Measurements from ENCODE around the gene UBL7. TPM values are rescaled to one million over a fixed set of nuclear protein-coding genes. Genes with fewer than 3 reads are reported as not detected.

UBL7 gene
- total and polyA plus RNA-seq, 3 experiments from 2014 or later: 64.9 to 101 (median 67.7) TPM

DNA sequence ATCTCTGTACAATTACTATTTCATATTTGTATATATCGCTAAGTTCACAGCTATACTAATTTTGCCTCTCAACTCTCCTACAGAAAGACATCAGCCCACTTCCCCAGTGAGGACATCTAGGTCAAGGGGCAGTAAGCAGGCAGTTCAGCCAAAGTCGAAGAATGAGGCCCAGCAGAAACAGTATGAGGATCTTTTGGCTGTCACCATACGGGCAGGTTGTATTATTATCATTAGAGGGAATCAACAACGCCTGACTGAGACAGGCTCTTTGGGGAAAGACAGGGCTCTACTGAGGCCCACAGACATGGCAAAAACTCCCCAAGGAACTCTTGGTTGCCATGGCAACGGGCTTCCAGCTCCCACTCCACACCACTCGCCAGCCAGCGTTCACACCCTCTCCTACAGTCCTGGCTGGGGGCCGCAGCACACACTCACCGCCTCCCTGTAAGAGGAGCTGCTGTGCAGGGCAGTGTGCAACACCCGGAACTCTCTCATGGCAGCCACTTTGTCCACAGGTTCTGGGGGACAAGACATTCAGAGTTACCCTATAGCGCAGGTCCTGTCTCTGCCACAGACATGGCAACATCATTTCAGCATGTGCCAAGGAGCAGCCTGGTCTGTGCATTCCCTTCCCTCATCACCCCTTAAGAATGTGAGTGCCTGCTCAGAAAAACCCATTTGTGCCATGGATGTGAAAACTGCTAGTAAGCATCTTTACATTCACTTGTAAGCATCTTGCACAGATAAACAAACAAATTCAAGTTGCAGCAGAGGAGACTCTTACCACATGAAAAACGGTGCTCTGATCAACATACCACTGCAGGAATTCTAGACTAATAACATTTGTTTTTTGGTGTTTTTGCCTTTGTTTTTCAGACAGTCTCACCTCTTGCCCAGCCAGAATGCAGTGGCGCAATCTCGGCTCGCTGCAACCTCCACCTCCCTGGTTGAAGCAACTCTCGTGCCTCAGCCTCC, 8.8 kb downstream of the UBL7 start:
- Histone ChIP-seq H3K9me3 (ENCODE audit: low read length) (no peaks in the 10 kb centered on the region), H3K4me1 (ENCODE audit: insufficient read depth, low read length) (no peaks in the 10 kb centered on the region), H3K27me3 (ENCODE audit: insufficient read depth, low read length, poor library complexity, severe bottlenecking) (no peaks in the 10 kb centered on the region), H3K36me3 (ENCODE audit: insufficient read depth, low read length) (peaks cover 59% of the 10 kb centered on the region), H3K27ac (ENCODE audit: low read depth, low read length) (no peak overlapping the region), H3K4me3 (ENCODE audit: low read length) (no peak overlapping the region)
- ChIA-PET POLR2A (no interaction called here), CTCF (interaction anchor here (1.2 to 2.5 kb wide), 2 partner anchors 12 to 70 kb away, joined by 3 to 7 read pairs; no protein-coding TSS in a partner anchor)
- Mint-ChIP-seq H3K27me3 (no peaks in the 10 kb centered on the region), H3K4me3 (no peak overlapping the region), H3K36me3 (peaks cover 12 to 92% (median 28%) of the 10 kb centered on the region in 3 donors), H3K4me1 (peaks cover 13 to 30% (median 23%) of the 10 kb centered on the region in 3 donors), H3K9me3 (no peaks in the 10 kb centered on the region), H3K27ac (peak overlapping the region in 1 of 8 donors; percentile 38)
- DNase-seq: no peak

DNA sequence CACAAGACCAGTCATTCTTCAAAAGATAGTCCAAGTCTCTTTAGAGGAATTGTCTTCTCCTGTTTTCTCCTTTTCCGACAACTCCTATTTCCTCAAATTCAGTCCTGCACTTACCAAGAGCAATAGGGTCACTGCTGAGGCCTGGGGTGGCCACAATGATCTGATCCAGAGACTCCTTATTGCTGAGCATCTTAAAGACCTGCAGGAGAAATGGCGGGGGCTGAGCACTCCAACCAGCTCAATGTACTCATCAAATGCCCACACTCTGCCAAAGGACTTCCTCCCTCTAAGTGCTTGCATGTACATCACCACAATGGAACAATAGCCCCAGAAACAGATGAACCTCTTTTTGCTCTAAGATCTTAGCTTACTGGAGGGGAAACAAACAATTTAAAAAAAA, 9.6 kb downstream of the UBL7 start:
- Histone ChIP-seq H3K4me1 (ENCODE audit: insufficient read depth, low read length) (no peaks in the 10 kb centered on the region), H3K4me3 (ENCODE audit: low read length) (no peak overlapping the region), H3K9me3 (ENCODE audit: low read length) (no peaks in the 10 kb centered on the region), H3K27ac (ENCODE audit: low read depth, low read length) (no peak overlapping the region), H3K36me3 (ENCODE audit: insufficient read depth, low read length) (peaks cover 58% of the 10 kb centered on the region), H3K27me3 (ENCODE audit: insufficient read depth, low read length, poor library complexity, severe bottlenecking) (no peaks in the 10 kb centered on the region)
- DNase-seq: no peak
- ChIA-PET CTCF (interaction anchor here (2.5 kb wide), 1 partner anchor 69 kb away, joined by 7 read pairs; no protein-coding TSS in a partner anchor), POLR2A (no interaction called here)
- Mint-ChIP-seq H3K9me3 (no peaks in the 10 kb centered on the region), H3K4me3 (no peak overlapping the region), H3K27ac (peak overlapping the region in 1 of 8 donors; percentile 30), H3K27me3 (no peaks in the 10 kb centered on the region), H3K36me3 (peaks cover 18 to 94% (median 31%) of the 10 kb centered on the region in 3 donors), H3K4me1 (peaks cover 13 to 28% (median 21%) of the 10 kb centered on the region in 3 donors)

- Mint-ChIP-seq H3K4me1 (peaks cover 10 to 21% (median 17%) of the 10 kb centered on the region in 3 donors), H3K27me3 (no peaks in the 10 kb centered on the region), H3K27ac (no peak overlapping the region), H3K4me3 (no peak overlapping the region), H3K36me3 (peaks cover 25 to 95% (median 37%) of the 10 kb centered on the region in 3 donors), H3K9me3 (no peaks in the 10 kb centered on the region)
- Histone ChIP-seq H3K9me3 (ENCODE audit: low read length) (no peaks in the 10 kb centered on the region), H3K4me3 (ENCODE audit: low read length) (no peak overlapping the region), H3K36me3 (ENCODE audit: insufficient read depth, low read length) (peaks cover 56% of the 10 kb centered on the region), H3K4me1 (ENCODE audit: insufficient read depth, low read length) (no peaks in the 10 kb centered on the region), H3K27me3 (ENCODE audit: insufficient read depth, low read length, poor library complexity, severe bottlenecking) (no peaks in the 10 kb centered on the region), H3K27ac (ENCODE audit: low read depth, low read length) (no peak overlapping the region)
- DNase-seq: no peak
- ChIA-PET POLR2A (no interaction called here), CTCF (interaction anchor here (1.2 to 4.1 kb wide), 2 partner anchors 10 to 70 kb away, joined by 3 to 16 read pairs; no protein-coding TSS in a partner anchor)
Measured at GRCh38 chr15:74449643-74450205, 11.2 kb downstream of the UBL7 start.

DNA sequence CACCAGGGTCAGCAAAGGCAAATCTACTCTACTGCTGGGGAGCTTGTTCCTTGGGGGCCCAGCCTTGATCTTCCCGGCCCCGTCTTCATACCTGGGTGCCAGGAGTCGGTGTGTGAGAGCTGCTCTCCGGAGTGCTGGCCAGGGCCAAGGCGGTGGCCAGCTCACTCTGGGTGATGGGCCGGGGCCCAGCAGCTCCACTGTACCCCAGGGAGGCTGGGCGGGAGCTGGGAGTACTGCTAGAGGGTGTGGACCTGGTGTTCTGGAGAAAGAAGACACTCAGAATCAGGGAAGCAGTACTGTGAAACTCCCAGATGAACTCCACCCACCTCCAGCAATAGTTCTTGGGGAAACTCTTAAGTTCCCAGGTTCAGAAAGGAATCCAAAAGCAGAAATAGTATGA, 11.9 kb downstream of the UBL7 start:
- H3K36me3 ChIP-seq (ENCODE audit: insufficient read depth, low read length): peaks cover 56% of the 10 kb centered on the region
- POLR2A ChIA-PET: no interaction called here

DNA sequence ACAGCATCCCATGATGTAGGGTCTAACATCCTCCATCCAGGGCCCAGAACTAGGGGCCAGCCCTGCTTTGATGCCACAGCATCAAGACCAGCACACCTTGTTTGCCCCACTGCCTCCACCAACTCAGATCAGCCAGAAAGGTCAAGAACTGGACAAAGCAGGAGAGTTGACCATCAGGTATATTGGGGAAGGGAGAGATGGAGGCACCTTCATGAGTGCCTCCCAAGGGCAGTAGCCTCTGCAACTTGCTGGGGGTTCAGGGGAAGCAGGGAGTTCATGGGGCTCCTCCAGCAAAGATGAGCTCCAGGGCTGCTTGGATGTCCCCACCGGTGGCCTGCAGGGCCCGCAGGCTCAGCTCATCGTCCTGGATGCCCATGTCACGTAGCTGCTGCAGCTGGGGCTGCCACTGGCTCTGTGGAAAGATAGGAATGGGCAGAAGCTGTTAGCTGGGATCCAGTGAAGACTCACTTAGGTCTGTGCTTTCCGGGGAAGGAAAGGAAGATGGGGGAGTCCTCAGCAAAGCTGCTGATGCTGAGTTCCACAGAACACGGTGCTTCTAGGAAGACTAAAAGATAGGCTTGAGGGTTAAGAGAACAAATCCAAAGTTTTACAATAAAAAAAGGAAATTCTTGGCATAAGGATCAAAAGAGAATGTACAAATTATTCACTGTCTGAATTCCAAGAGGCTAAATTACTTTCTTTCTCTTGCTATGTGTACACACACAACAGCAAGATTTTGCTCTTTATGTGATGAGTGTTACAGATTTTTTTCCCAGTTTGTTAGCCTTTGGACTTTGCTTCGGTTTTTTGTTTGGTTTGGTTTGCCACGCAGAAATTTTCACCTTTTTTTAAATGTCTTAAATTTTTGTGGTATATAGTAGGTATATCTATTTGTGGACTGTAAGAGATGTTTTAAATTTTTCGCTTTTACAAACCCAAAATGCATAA, 14.9 kb downstream of the UBL7 start:
- no peaks in the 10 kb centered on the region for H3K27me3 Mint-ChIP-seq
- POLR2A ChIA-PET: no interaction called here
- Histone ChIP-seq H3K27me3 (ENCODE audit: insufficient read depth, low read length, poor library complexity, severe bottlenecking) (no peaks in the 10 kb centered on the region), H3K9me3 (ENCODE audit: low read length) (no peaks in the 10 kb centered on the region), H3K4me3 (ENCODE audit: low read length) (no peak overlapping the region), H3K4me1 (ENCODE audit: insufficient read depth, low read length) (no peaks in the 10 kb centered on the region), H3K27ac (ENCODE audit: low read depth, low read length) (no peak overlapping the region), H3K36me3 (ENCODE audit: insufficient read depth, low read length) (peaks cover 33% of the 10 kb centered on the region)
- no peak overlapping the region for H3K4me3 Mint-ChIP-seq
- H3K36me3 Mint-ChIP-seq: peaks cover 27 to 70% (median 31%) of the 10 kb centered on the region in 3 donors
- CTCF ChIA-PET: interaction anchor here (0.9 to 10.5 kb wide), 2 partner anchors 62 to 72 kb away, joined by 3 to 163 read pairs; no protein-coding TSS in a partner anchor
- no peak for DNase-seq
- H3K9me3 Mint-ChIP-seq: no peaks in the 10 kb centered on the region
- H3K27ac Mint-ChIP-seq: no peak overlapping the region
- H3K4me1 Mint-ChIP-seq: no peaks in the 10 kb centered on the region

More for the DNA sequence above, 11.9 kb downstream of the UBL7 start:
- no peaks in the 10 kb centered on the region for H3K27me3 Mint-ChIP-seq
- no peaks in the 10 kb centered on the region for H3K9me3 Mint-ChIP-seq
- H3K4me3 Mint-ChIP-seq: no peak overlapping the region
- H3K4me1 Mint-ChIP-seq: peaks cover 5 to 15% (median 10%) of the 10 kb centered on the region in 3 donors
- no peak overlapping the region for H3K4me3 ChIP-seq (ENCODE audit: low read length)
- H3K9me3 ChIP-seq (ENCODE audit: low read length): no peaks in the 10 kb centered on the region
- no peaks in the 10 kb centered on the region for H3K27me3 ChIP-seq (ENCODE audit: insufficient read depth, low read length, poor library complexity, severe bottlenecking)
- H3K27ac ChIP-seq (ENCODE audit: low read depth, low read length): no peak overlapping the region
- CTCF ChIA-PET: interaction anchor here (1.2 to 4.1 kb wide), 3 partner anchors 10 to 70 kb away, joined by 3 to 16 read pairs (median 6); no protein-coding TSS in a partner anchor
- no peaks in the 10 kb centered on the region for H3K4me1 ChIP-seq (ENCODE audit: insufficient read depth, low read length)
- H3K27ac Mint-ChIP-seq: no peak overlapping the region
- peaks cover 27 to 95% (median 39%) of the 10 kb centered on the region in 3 donors for H3K36me3 Mint-ChIP-seq
- no peak for DNase-seq

- no peaks in the 10 kb centered on the region for H3K9me3 Mint-ChIP-seq
- no peak overlapping the region for H3K4me3 Mint-ChIP-seq
- Histone ChIP-seq H3K4me3 (ENCODE audit: low read length) (no peak overlapping the region), H3K9me3 (ENCODE audit: low read length) (no peaks in the 10 kb centered on the region), H3K27ac (ENCODE audit: low read depth, low read length) (no peak overlapping the region), H3K36me3 (ENCODE audit: insufficient read depth, low read length) (peaks cover 21% of the 10 kb centered on the region), H3K4me1 (ENCODE audit: insufficient read depth, low read length) (no peaks in the 10 kb centered on the region), H3K27me3 (ENCODE audit: insufficient read depth, low read length, poor library complexity, severe bottlenecking) (no peaks in the 10 kb centered on the region)
- H3K27ac Mint-ChIP-seq: peak overlapping the region in 1 of 8 donors; percentile 75
- H3K36me3 Mint-ChIP-seq: peaks cover 23 to 53% (median 23%) of the 10 kb centered on the region in 3 donors
- ChIA-PET POLR2A (no interaction called here), CTCF (interaction anchor here (10.5 kb wide), 1 partner anchor 61 kb away, joined by 163 read pairs; no protein-coding TSS in a partner anchor)
- H3K27me3 Mint-ChIP-seq: no peaks in the 10 kb centered on the region
- no peak for DNase-seq
- H3K4me1 Mint-ChIP-seq: no peaks in the 10 kb centered on the region
Measured at GRCh38 chr15:74444106-74445062, 16.6 kb downstream of the UBL7 start.
